HG02798 (cell line): Measurements from ENCODE around the gene FARP2.
"Not testable (repeated sequence)": the region's sequence is repeated elsewhere in the genome, so short reads cannot be mapped to it uniquely, and the experiment has no call there.

Experiments used
- ATAC-seq: cut with Tn5 transposase; IDR thresholded peaks from one replicate; pipeline ENCODE4 v1.9.1; 2021; ENCODE audit warnings: mild to moderate bottlenecking; ENCODE audit not compliant: unreplicated experiment, poor library complexity

The FARP2 gene

DNA sequence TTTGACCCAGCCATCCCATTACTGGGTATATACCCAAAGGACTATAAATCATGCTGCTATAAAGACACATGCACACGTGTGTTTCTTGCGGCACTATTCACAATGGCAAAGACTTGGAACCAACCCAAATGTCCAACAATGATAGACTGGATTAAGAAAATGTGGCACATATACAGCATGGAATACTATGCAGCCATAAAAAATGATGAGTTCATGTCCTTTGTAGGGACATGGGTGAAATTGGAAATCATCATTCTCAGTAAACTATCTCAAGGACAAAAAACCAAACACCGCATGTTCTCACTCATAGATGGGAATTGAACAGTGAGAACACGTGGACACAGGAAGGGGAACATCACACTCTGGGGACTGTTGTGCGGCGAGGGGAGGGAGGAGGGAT, 40.7 kb downstream of the FARP2 start:
- ATAC-seq: not testable (repeated sequence)

DNA sequence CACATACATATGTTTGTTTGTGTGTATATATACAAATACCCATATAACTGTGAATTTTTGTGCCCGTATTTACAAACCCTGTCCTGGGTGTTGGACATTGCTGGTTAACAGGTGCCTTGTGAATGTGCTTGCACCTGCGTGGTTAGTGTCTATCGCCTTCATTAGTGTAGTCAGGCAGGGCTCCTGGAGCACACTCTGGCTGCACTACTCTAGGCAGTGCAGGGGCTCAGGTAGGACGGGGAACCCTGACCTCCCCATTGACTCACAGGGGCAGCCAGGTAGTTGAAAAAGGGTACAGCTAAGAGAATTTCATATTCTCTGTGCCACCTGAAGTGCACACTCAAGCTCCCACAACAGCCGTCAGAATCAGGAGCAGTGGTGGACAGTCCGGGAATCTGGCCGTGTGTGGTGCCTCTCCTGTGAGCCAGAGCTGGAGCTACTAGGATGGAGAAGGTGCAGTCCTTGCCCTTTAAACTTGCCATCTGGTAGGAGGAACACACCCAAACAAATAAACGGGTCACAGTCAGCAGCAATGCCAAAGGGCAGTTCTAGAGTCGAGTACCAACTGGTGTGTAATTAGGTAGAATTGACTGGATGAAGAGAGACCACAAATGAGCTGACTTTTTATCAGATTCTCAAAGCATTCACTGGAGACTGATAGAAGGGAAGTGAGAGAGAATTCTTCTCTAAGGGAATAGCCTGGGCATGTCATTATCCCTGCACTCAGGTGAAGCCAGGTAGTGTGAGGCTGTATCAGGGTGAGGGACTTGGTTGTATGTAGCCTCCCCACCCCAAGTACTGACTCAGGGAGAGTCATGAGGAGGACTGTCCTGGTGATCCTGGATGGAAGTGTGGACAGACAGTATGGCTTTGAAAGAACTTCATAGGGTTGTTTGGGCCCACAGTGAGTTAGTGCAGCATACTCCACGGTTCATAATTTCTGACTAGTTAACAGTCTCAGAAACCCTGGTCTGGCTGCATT, 44.1 kb downstream of the FARP2 start:
- no peak for ATAC-seq

DNA sequence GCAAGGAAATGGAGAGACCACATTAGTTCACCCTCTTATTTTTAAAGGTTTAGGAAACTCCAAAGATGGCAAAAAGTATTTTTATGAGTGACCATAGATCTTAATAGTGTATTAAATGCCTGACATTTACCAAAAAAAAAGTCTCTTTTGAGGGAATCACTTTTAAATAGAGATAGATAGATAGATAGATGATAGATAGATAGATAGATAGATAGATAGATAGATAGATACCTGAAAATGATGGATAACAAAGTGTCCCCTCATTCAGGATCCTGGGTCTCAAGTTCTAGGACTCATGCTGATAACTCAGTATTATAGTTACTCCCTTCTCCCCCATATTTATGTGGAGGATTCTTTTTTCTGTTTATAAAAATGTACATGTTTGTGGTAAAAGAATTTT, 52.8 kb downstream of the FARP2 start:
- ATAC-seq: no peak

DNA sequence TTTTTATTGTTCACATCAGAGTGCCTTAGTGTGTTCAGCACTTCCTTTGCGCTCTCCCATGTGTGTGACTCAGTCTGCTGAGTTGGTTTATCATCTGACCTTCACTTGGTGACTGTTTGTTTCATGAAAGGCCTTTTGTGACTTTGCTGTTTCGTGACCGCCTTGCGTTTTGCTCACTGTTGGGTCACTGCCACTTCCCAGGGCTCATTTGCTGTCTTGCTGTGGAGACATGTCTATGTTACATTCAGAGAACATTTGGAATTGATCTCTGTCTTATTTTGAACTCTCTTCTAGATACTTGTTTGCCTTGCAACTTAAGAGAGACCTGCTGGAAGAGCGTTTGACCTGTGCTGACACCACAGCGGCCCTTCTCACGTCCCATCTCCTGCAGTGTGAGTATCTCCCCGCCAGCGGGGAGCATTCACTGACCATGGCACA, 54.7 kb downstream of the FARP2 start:
- no peak for ATAC-seq

DNA sequence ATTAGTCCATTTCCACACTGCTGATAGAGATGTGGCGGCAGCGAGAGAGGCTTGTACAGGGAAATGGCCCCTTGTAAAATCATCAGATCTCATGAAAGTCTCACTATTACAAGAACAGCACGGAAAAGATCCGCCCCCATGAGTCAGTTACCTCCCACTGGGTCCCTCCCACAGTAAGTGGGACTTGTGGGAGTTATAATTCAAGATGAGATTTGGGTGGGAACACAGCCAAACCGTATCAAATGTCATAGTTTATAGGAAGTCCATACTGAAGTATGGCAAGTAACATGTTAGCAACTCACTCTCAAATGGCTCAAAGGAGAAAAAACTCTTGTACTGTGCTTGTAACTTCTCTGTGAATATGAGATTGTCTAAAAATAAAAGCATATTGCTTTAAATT, 56.1 kb downstream of the FARP2 start:
- ATAC-seq: no peak

DNA sequence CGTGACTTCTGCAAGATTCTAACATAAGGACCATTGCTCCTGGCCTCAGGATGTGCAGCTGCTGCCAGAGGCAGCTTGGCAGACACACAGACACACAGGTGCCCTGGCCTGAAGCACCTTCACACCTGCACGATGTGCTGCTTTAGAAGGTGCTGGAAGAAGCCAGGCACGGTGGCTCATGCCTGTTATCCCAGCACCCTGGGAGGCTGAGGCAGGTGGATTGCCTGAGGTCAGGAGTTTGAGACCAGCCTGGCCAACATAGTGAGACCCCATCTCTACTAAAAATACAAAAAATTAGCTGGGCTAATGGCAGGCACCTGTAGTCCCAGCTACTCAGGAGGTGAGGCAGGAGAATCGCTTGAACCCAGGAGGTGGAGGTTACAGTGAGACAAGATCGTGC, 57.4 kb downstream of the FARP2 start:
- ATAC-seq: not testable (repeated sequence)

DNA sequence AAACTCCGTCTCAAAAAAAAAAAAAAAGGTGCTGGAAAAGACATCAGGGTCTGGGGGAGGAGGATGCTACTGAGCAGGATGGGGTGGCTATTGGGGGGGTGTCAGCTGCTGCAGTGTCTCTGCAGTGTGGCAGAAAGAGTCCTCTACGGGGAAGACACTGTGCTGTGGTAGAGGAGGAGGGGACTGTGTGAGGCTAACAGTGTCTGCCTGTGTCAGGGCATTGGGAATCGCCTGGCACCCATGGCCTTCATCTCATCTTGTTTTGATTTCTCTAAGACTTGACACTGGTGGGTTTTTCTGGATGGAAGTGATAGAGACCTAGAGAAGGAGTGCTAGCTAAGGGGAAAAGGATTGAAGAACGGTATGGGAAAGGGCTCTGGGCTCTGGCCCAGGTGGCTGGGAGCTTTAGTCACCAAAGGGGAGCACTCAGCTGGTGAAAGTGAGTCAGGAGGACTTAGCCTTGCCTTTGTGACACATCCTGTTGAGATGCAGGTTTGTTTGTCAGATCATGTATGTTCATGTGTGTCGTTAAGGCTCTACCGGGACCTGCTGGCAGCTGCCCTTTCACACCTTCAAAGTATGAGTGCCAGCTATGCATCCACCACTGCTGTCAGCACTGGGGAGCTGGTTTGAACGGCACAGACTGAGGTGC, 58.0 kb downstream of the FARP2 start:
- ATAC-seq: no peak

DNA sequence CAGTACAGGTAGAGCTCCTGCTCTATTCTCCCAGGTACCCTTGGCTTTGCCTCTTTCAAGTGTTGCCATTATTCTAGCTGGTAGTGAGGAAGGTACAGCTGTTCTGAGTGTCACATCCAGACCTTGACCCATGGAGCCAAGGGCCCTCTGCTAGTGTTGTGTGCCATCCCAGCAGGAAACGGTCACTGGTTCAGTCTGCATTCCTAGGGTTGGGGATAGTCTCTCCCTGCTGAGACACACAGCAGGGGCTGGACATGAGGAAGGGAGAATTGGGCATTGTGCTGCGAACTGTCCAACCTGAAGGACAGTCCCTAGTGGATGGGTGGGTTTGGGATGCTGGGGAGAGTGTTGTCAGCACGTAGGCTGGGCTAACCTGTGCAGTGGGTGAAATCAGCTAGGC, 59.1 kb downstream of the FARP2 start:
- ATAC-seq: no peak

DNA sequence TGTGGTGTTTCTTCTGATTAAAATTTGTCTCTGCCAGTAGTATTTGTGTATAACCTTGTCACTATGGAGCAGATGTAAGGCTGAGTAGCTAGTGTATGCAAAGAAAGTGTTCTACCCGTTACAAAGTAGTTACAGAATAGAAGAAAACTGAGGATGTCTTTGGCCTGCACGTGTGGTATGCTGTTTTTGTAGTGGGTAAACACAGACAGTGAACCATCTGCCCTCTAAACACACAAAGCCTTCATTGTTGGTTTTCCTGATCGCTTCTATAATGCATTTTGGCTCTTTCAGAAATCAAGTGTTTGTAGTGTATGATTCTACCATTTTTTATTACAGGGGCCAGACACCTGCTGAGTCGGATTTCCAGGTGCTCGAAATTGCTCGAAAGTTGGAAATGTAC, 61.5 kb downstream of the FARP2 start:
- ATAC-seq: no peak

DNA sequence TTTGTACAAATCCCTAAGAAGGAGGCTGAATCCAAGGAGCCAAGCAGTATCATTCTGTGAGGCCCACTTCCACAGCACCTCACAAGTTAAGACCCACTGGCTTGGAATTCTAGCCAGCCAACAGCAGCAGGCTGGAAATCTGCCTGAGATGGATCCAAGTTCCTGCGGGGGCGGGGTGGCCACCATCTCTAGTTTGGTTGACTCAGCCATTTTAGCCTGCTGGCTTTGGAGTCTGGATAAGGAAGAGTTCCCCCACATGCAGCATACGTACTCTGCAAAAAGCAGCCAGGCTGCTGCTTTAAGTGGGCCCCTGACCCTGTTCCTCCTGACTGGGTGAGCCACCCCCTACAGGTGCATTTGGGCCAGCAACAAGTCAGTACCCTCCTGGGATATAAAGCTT, 65.2 kb downstream of the FARP2 start:
- ATAC-seq: no peak

DNA sequence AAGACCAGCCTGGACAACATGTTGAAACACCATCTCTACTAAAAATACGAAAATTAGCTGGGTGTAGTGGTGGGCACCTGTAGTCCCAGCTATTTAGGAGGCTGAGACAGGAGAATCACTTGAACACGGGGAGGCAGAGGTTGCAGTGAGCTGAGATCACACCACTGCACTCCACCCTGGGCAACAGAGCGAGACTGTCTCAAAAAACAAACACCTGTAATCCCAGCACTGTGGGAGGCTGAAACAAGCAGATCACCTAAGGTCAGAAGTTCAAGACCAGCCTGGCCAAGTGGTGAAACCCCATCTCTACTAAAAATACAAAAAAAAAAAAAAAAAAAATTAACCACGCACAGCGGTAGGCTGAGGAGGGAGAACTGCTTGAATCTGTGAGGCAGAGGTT, 65.9 kb downstream of the FARP2 start:
- not testable (repeated sequence) for ATAC-seq

DNA sequence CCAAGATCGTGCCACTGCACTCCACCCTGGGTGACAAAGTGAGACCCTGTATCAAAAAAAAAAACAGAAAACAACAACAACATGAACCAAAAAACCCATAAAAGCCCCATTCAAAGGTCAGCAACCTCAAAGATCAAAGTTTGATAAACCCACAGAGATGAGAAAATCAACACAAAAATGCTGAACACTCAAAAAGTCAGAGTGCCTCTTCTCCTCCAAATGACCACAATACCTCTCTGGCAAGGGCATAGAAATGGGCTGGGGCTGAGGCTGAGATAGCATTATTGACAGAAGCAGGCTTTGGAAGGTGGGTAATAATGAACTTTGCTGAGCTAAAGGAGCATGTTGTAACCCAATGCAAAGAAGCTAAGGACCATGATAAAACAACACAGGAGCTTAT, 66.3 kb downstream of the FARP2 start:
- no peak for ATAC-seq

DNA sequence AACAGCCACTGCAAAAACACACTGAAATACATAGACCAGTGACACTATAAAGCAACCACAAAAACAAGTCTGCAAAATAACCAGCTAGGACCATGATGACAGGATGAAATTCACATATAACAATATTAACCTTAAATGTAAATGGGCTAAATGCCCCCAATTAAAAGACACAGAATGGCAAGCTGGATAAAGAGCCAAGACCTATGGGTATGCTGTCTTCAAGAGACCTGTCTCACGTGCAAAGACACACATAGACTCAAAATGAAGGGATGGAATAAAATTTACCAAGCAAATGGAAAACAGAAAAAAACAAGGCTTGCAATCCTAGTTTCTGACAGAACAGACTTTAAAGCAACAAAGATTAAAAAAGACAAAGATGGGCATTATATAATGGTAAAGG, 67.4 kb downstream of the FARP2 start:
- not testable (repeated sequence) for ATAC-seq

DNA sequence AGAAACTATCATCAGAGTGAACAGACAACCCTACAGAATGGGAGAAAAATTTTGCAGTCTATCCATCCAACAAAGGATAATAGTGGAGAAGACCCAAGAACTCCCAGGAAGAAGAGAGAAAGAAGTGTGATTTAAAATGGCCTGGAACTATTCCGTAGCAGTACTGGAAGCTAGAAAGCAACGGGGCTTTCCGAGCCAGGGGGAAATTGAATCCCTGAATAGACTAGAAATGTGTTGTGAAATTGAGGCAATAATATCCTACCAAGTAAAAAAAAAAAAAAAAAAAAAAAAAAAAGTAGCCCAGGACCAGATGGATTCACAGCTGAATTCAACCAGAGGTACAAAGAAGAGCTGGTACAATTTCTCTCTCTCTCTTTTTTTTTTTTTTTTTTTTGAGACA, 69.3 kb downstream of the FARP2 start:
- ATAC-seq: no peak

DNA sequence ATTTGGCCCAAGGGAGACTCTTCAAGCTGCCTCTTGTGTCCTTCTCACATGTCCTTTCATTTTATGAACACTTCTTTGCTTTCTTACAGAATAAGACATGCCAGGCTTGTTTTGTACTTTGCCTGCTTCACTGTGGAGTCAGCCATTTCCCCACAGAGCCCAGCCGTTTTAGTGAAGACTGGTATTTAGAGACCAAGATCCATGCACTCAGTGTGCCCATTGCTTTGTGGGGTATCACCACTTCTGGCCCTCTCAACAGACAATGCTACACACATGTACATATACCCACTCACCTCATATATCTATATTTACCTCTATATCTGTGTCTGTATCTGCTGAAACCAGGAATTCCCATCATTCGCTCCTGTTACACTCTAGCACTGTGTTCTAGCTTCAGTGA, 74.1 kb downstream of the FARP2 start:
- ATAC-seq: no peak

DNA sequence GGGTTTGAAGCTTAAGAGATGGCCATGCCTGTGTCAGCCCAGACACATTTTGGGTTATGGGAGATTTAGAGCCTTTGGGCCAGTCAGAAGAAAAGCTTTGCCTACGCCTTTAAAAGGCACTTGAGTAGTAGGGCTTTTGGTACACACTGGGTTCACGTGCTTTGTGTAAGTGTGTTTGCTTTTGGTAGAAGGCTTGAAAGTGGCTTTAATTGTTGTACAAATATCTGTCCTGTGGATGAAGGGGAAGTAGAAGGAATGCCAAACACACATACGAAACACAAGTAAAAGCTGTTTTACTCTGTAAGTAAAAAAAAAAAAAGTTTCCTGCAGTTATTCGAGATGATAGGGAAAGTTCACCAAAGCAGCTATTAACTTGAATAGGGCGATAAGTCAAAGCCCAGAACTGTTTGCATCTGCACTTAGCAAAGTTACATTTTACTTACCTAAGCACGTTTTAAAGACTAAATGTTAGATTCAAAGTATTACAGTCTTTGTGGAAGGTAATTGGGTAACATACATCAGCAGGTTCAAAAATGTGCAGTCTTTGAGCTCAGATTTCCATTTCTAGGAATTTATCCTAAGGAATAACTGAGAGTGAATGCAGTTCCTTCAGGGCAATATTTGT, 76.9 kb downstream of the FARP2 start:
- no peak for ATAC-seq

DNA sequence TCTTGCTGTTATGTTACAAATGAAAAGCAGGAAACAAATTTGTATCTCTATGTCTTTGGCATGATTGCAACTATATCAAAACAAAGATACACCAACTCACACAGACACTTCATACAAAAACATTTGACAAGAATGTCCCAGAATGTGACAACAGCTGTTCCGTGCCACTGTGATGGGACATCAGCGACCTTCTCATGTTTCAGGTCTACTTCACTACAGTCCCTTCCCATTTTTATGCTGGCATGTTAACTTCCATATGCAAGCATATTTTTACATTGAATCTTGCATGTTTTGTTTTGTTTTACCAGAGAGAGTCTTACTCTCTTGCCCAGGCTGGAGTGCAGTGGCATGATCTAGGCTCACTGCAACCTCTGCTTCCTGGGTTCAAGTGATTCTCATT, 81.1 kb downstream of the FARP2 start:
- no peak for ATAC-seq

DNA sequence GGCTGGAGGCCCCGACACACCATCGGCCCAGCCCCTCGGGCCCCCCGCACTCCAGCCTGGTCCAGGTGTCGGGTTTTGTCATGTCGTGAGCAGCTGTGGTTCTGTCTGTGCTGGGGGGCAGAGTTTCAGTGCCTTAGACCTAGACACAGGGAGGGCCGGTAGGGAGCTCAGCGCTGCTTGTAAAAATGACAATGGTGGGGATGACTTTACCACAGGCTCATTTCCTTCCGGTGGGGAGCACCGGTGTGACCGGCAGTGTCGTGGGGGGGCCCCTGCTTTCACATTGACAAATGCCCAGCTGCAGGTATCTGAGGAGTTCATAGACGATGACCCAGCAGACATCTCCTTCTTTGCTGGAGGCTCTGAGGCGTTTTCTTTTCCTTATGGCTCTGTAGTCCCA, 85.4 kb downstream of the FARP2 start:
- no peak for ATAC-seq

DNA sequence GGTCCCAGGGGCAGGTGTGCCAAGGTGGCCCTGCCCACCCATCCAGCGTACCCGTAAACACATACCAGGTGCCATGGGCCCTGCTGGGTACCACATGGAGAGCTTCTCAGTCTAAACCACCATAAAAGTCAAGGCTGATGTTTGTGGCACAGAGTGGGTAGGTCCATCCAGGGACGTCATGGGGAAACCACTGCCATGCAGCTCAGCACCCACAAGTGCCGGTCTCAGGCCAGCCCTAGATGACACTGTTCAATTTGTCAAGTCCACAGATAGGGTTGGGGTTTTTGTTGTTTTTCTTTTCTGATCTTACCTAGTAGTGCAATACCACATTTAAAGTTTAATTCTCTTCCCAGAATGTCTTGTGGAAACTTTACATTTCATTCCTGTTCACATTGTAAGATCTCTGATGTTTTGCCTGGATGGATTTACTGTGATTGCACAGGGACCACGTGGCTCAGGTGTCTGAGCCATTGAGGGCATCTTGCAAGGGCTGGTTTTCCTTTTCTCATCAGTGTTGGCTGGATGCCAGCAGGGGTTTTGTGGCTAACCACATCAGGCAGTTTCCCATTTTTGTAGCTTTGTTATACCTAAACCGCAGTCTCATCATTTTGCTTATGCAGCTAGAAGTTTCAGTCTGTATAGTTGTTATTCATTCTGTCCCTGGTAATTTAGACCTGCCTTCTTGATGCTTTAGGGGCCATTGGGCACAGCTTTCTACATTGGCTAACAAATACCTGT, 87.6 kb downstream of the FARP2 start:
- no peak for ATAC-seq

DNA sequence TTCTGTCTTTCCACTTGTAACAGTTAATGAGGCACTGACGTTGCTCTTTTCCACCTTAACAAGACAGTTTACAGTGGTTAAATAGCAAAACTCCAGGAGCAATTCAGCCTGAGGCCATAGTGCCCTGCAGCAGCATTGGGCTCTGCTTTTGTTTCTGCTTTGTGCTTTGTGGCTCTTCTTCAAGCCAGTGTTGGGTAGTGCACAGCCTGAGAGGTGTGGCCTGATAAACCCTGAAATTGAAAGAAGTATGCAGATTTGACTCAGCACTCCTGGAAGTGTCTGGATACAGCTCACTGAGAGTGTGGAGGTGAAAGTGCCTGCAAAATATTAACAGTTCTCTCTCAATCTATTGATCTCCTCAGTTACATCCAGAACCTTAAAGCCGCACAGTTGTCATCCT, 89.3 kb downstream of the FARP2 start:
- ATAC-seq: no peak

DNA sequence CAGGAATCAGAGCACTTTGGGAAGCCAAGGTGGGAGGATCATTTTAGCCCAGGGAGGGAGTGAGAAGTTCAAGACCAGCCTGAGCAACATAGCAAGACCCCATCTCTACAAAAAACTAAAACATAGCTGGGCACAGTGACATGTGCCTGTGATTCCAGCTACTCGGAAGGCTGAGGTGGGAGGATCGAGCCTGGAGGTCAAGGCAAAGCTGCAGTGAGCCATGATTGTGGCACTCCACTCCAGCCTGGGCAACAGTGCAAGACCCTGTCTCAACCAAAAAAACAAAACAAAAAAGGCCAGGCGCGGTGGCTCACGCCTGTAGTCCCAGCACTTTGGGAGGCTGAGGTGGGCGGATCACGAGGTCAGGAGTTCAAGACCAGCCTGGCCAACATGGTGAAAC, 94.0 kb downstream of the FARP2 start:
- not testable (repeated sequence) for ATAC-seq
